Cardiac septum (tissue), 1 donor: ENCODE data around the gene KCNJ10. TPM values are rescaled to one million over a fixed set of nuclear protein-coding genes. Genes with fewer than 3 reads are reported as not detected.
A peak's percentile ranks its signal among the peaks of the same experiment; 100 is the strongest.

ENCODE experiments used
- DNase-seq: peaks from one replicate; pipeline ENCODE4 v3.0.0-alpha.2; 2020; ENCODE audit warnings: low spot score
- intact Hi-C: fragments of 100-400 bp; cut with DNase I; formaldehyde crosslinking; loops from one replicate; pipeline ENCODE4 v1.14.0; 2022
- total RNA-seq: library from RNA; stranded (reverse); fragmentation: NEBNext Ultra II Directional; extraction: Animal tissue kit (Norgen Biotek cat#: 25700); gene quantifications from one replicate; pipeline ENCODE4 v1.2.1, GENCODE V29; 2021
- donor health status: DM: no; HTN: no; CAD: no.

Gene KCNJ10
- total RNA-seq, 1 donor from 2014 or later: 0.05 TPM

GRCh38 chr1:160046494-160047110 is 23.4 kb downstream of the KCNJ10 start:
- peak; percentile 77 for DNase-seq
- intact Hi-C loops: loop anchor here (5.0 kb wide), 1 partner anchor 36 kb away; the partner anchor contains the start of gene KCNJ9

GRCh38 chr1:160045653-160046052 is 24.3 kb downstream of the KCNJ10 start:
- intact Hi-C loops: loop anchor here (5.0 kb wide), 1 partner anchor 37 kb away; the partner anchor contains the start of gene KCNJ9
- no peak for DNase-seq

GRCh38 chr1:160043543-160043942 is 26.4 kb downstream of the KCNJ10 start:
- intact Hi-C loops: no loop called here
- no peak for DNase-seq

GRCh38 chr1:160040476-160040875 is 29.5 kb downstream of the KCNJ10 start:
- no peak for DNase-seq
- intact Hi-C loops: no loop called here

DNA sequence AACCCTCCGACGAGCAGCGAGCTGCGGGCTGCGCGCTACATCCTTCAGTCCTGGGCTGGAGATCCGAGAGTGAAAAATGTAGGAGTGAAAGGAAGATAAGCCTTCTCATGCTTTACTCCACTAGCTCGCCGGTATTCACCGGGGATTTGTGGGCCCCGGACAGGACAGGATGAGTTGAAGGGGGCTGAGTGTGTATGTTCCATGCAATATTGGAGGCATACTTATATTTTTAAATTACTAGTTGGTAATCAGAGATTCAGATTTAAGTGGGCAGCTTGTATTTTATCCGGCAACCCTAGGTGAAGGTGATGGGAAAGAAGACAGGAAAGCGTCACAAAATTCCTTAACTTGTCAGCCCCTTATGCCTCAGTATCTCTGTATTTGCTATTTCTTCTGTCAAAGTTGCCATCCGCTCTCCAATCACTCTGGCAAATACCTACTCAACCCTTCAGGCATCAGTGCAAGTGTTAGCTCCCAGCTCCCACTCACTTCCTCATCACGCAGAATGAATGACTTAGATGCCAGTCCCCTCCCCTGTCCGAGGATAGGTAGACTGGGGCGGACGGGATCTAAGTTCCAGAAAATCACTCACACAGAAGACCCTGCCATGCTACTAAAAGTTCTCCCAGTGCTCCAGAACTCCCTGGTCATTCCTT is 37.7 kb downstream of the KCNJ10 start:
- no peak for DNase-seq
- intact Hi-C loops: loop anchor here (5.0 kb wide), 1 partner anchor 250 kb away; the partner anchor contains the start of gene DUSP23

GRCh38 chr1:160031365-160032164 is 38.4 kb downstream of the KCNJ10 start, which contains the start of gene PIGM:
PIGM (minus strand) TSS chr1:160031990; CDS start chr1:160031739, 251 bp downstream.
- intact Hi-C loops: loop anchor here (5.0 kb wide), 1 partner anchor 249 kb away; the partner anchor contains the start of gene DUSP23

GRCh38 chr1:160030657-160031364 is 39.1 kb downstream of the KCNJ10 start:
- intact Hi-C loops: loop anchor here (5.0 kb wide), 1 partner anchor 249 kb away; the partner anchor contains the start of gene DUSP23
- no peak for DNase-seq

More at GRCh38 chr1:160031365-160032164, 38.4 kb downstream of the KCNJ10 start, which contains the start of gene PIGM:
- peak; percentile 96 for DNase-seq

GRCh38 chr1:160028426-160028825 is 41.5 kb downstream of the KCNJ10 start:
- intact Hi-C loops: no loop called here

GRCh38 chr1:160025314-160025713 is 44.6 kb downstream of the KCNJ10 start:
- no peak for DNase-seq
- intact Hi-C loops: no loop called here

More at GRCh38 chr1:160028426-160028825, 41.5 kb downstream of the KCNJ10 start:
- DNase-seq: no peak

- DNase-seq: no peak
- intact Hi-C loops: no loop called here
Observed at GRCh38 chr1:160024195-160024905, 45.6 kb downstream of the KCNJ10 start.

DNA sequence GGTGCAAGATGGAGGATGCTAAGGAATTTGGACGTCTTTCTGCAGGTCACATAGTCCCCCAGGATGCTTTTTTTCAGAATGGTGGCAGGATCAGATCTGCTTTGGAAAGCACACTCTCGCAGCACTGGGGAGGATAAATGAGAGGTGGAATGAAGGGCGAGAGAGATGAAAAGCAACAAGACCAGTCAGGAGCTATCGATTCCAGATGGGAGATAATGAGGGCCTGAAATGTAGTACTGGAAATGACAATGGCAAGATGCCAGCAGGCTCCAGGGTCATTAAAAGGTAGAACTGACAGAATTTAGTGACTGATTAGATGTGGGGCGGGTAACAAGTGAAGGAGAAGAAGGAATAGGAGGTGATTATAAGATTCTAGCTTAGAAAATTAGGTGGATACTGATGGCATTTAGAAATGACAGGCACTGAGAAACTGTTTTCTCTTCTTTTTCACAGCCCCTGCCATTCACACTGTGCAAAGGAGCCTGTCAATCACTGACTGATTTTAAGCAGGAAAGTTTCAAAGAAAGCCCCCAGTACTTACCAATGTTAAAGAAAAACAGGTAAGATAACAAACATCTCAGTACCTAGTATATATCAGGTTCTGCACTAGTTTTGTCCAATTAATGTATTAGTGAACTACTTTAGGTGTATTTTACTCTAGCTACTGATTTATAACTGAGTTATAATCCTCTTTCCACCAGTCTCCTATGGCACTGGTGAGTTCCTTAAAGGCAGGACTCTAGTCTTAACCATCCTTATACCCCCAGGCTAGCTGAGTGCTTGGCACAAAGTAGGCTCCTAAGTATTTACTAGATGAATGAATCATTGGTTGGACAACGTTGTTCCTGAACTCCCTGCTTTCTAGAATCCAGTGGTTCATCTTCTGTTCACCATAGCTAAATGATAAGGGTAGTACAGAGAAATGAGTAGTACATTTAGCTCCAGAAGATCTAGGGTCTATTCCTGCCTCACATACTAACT is 47.3 kb downstream of the KCNJ10 start:
- intact Hi-C loops: no loop called here

DNA sequence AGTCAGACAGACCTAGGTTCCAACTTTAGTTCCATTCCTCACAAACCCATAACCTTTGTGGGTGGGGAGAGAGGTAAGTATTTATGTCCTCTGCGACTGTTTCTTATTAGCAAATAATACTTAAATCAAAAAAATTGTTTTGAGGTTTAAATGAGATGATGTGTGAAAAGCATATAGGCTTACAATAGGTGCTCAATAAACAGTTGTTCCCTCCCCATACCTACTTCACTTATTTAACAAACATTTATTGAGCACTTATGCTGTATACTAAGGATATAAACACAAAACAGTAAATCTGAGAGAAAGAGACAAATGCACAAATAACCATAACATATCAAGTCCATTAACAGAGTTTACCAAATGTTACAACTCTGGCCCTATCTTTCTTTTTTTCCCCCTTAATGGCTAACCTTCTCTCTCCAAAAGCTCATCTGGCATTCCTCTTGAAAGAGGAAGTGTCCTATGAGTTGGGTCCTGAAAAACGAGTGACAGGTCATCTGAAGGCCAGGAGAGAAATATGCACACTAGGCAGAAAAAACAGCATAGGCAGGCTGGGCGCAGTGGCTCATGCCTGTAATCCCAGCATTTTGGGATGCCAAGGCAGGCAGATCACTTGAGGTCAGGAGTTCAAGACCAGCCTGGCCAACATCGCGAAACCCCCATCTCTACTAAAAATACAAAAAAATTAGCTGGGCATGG is 48.4 kb downstream of the KCNJ10 start:
- no peak for DNase-seq
- intact Hi-C loops: no loop called here

More for the DNA sequence above, 47.3 kb downstream of the KCNJ10 start:
- DNase-seq: no peak

GRCh38 chr1:160020196-160020595 is 49.8 kb downstream of the KCNJ10 start:
- intact Hi-C loops: no loop called here
- DNase-seq: no peak

DNA sequence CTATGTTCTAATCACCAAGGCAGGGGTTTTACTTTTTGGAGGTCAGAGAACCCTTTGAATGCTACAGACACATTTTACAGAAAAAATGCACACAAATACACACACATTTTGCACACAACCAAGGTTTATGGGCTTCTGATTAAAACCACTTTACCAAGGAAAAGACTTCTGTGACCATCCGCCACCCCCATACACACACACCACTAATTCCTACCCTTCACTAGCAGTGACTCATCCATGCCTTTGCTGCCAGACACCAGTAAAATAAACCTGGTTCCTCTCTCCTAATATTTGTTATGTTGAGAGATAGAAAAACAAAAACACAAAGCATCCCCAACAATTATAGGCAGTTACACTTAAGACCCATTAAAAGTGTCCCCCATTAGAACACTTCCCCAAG is 51.1 kb downstream of the KCNJ10 start:
- no peak for DNase-seq
- intact Hi-C loops: no loop called here

- no peak for DNase-seq
- intact Hi-C loops: no loop called here
Observed at GRCh38 chr1:160018347-160018746, 51.6 kb downstream of the KCNJ10 start.

- DNase-seq: no peak
- intact Hi-C loops: no loop called here
Observed at GRCh38 chr1:160017592-160017991, 52.4 kb downstream of the KCNJ10 start.

DNA sequence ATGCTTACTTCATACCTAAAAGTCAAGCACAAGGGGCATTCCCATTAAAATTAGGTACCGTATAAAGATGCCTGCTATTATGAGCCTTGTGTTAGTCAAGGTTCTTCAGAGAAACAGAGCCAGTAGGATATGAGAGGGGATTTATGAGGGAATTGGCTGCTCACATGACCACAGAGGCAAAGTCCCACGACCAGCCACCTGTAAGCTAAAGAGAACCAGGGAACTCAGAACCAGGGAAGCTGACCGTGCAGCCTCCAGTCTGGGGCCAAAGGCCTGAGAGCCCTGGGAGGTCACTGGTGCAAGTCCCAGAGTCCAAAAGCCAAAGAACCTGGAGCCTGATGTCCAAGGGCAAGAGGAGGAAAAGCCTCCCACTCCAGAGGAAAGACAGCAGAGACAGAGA is 58.2 kb downstream of the KCNJ10 start:
- DNase-seq: no peak
- intact Hi-C loops: no loop called here
